ENCODE results near the gene ATOX1. TPM values are rescaled to one million over a fixed set of nuclear protein-coding genes. Genes with fewer than 3 reads are reported as not detected.

Gene ATOX1
- 52.2 and 126 TPM in 2 replicates for total RNA-seq (2014; rRNA removed; shearing (Covaris generic))
- polyA plus RNA-seq (2016; fragmentation: Nextera tagmentation; extraction: Ambion mirVana), result 278 and 296 TPM in 2 replicates

GRCh38 chr5:151758430-151759241, at the start of gene ATOX1:
ATOX1 (minus strand) TSS chr5:151758631; CDS start chr5:151758551, 80 bp downstream.
- H3K4me2 ChIP-seq (ENCODE audit: unreplicated experiment), result peak within 1 kb of the TSS; percentile 96
- H3K27ac ChIP-seq, result peak within 1 kb of the TSS; percentile 81
- in situ Hi-C loops (cut with MboI), result no loop called here
- WGBS, 2 experiments (ENCODE audit: low coverage in 1 of 2, low lambda C conversion rate in 2 of 2, missing lambda C conversion rate in 2 of 2), result 7% methylated on average over 46 to 55 of the region's 61 CpGs
- H2AFZ ChIP-seq, result peak within 1 kb of the TSS; percentile 99
- H3F3A ChIP-seq (ENCODE audit: insufficient read depth), result peaks cover 5% of the 10 kb centered on the region; the same call in 1 of the 2 replicates
- no peaks in the 10 kb centered on the region for H3K36me3 ChIP-seq (ENCODE audit: low read depth)
- peaks cover 47% of the 10 kb centered on the region for H3K79me2 ChIP-seq (ENCODE audit: insufficient read depth)
- no peaks in the 10 kb centered on the region for H3K9me3 ChIP-seq (ENCODE audit: low read depth)
- TF ChIP-seq EZH2phosphoT487 (IDR thresholded peaks at IDR 0.05; ENCODE audit: insufficient read depth, low read depth) (no peak), EZH2 (IDR thresholded peaks at IDR 0.05; ENCODE audit: insufficient read depth, poor library complexity, severe bottlenecking) (no peak)
- H3K4me1 ChIP-seq (ENCODE audit: insufficient read depth), result peaks cover 6% of the 10 kb centered on the region
- DNase-seq, result peak; percentile 98
- no peaks in the 10 kb centered on the region for H4K20me1 ChIP-seq (ENCODE audit: insufficient read depth)
- H3K4me3 ChIP-seq, result peak within 1 kb of the TSS; percentile 90
- H3K27me3 ChIP-seq (replicated peaks; ENCODE audit: insufficient read depth), result no peaks in the 10 kb centered on the region
- peak within 1 kb of the TSS; percentile 97 for H3K9ac ChIP-seq
- H3K9me2 ChIP-seq (ENCODE audit: insufficient read depth), result no peaks in the 10 kb centered on the region

DNA sequence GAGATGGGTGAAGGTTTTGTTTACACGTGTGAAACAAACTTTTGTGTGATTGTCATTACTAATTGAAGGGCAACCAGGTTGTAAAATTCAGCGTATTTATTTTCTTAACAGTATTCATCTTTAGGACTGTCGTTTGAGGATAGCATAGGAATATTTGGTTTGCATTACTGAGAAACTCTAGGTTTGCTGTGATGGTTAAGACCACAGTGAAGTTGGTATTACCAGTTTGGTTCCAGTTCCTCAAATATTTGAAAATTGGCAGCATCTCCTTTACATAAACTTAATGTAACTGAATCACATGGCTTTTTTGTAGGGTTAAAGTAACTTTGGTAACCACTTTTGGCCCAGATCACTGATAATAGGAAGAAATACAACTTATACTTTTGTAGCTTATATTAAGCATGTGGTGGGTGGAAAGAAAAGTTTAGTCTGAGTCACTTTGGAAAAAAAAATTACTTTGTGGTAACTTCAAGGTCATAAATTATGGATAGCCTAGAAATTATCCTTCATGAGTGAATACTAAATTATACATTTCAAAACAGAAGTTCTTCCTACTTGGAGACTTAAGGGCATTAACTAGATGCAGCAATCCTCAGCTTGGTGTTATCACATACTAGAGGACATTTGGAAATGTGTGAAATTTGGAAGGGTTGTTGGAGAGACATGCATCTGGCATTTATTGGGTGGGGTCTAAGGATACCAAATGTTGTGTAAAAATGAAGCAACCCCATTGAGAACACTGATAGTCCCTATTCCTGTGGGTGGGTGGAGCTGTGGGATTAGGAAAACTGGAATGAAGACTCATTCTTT, 47.2 kb upstream of the ATOX1 start:
- 97 to 99% methylated on average over 3 of the region's 3 CpGs for WGBS, 2 experiments (ENCODE audit: low coverage in 1 of 2, low lambda C conversion rate in 2 of 2, missing lambda C conversion rate in 2 of 2)

GRCh38 chr5:151800532-151800931, 42.1 kb upstream of the ATOX1 start:
- peaks cover 4% of the 10 kb centered on the region; the same call in 1 of the 2 replicates for H4K20me1 ChIP-seq (ENCODE audit: insufficient read depth)
- 94 to 98% methylated on average over 2 of the region's 2 CpGs for WGBS, 2 experiments (ENCODE audit: low coverage in 1 of 2, low lambda C conversion rate in 2 of 2, missing lambda C conversion rate in 2 of 2)
- H3K27me3 ChIP-seq (replicated peaks; ENCODE audit: insufficient read depth), result no peaks in the 10 kb centered on the region
- no peaks in the 10 kb centered on the region for H3K9me3 ChIP-seq (ENCODE audit: low read depth)
- peaks cover 95% of the 10 kb centered on the region for H3K79me2 ChIP-seq (ENCODE audit: insufficient read depth)
- in situ Hi-C loops (cut with MboI), result no loop called here
- no peak overlapping the region for H3K27ac ChIP-seq
- no peak for TF ChIP-seq EZH2phosphoT487 (IDR thresholded peaks at IDR 0.05; ENCODE audit: insufficient read depth, low read depth)
- no peak for TF ChIP-seq EZH2 (IDR thresholded peaks at IDR 0.05; ENCODE audit: insufficient read depth, poor library complexity, severe bottlenecking)
- DNase-seq, result no peak
- no peaks in the 10 kb centered on the region for H3K9me2 ChIP-seq (ENCODE audit: insufficient read depth)
- no peak overlapping the region for H3K4me3 ChIP-seq
- H3K9ac ChIP-seq, result no peak overlapping the region
- no peak overlapping the region for H3K4me2 ChIP-seq (ENCODE audit: unreplicated experiment)
- H2AFZ ChIP-seq, result no peak overlapping the region
- peaks cover 74% of the 10 kb centered on the region for H3K36me3 ChIP-seq (ENCODE audit: low read depth)
- H3K4me1 ChIP-seq (ENCODE audit: insufficient read depth), result peaks cover 25% of the 10 kb centered on the region
- H3F3A ChIP-seq (ENCODE audit: insufficient read depth), result peaks cover 57% of the 10 kb centered on the region

More for the DNA sequence above, 47.2 kb upstream of the ATOX1 start:
- H3K4me3 ChIP-seq, result no peak overlapping the region
- H3K9me2 ChIP-seq (ENCODE audit: insufficient read depth), result no peaks in the 10 kb centered on the region
- H3K4me1 ChIP-seq (ENCODE audit: insufficient read depth), result peaks cover 34% of the 10 kb centered on the region
- DNase-seq, result peak; percentile 76
- H3K9me3 ChIP-seq (ENCODE audit: low read depth), result no peaks in the 10 kb centered on the region
- in situ Hi-C loops (cut with MboI), result no loop called here
- no peaks in the 10 kb centered on the region; the same call in 1 of the 2 replicates for H4K20me1 ChIP-seq (ENCODE audit: insufficient read depth)
- H3K36me3 ChIP-seq (ENCODE audit: low read depth), result peaks cover 40% of the 10 kb centered on the region
- no peak overlapping the region for H3K9ac ChIP-seq
- H3K27ac ChIP-seq, result peak overlapping the region; percentile 54
- TF ChIP-seq EZH2phosphoT487 (IDR thresholded peaks at IDR 0.05; ENCODE audit: insufficient read depth, low read depth), result 0 out of 2 replicates have a peak, but pooled peaks have one; percentile 52
- no peak for TF ChIP-seq EZH2 (IDR thresholded peaks at IDR 0.05; ENCODE audit: insufficient read depth, poor library complexity, severe bottlenecking)
- H3F3A ChIP-seq (ENCODE audit: insufficient read depth), result peaks cover 57% of the 10 kb centered on the region
- peak overlapping the region; percentile 61 for H3K4me2 ChIP-seq (ENCODE audit: unreplicated experiment)
- H2AFZ ChIP-seq, result no peak overlapping the region
- no peaks in the 10 kb centered on the region for H3K27me3 ChIP-seq (replicated peaks; ENCODE audit: insufficient read depth)
- H3K79me2 ChIP-seq (ENCODE audit: insufficient read depth), result peaks cover 88% of the 10 kb centered on the region

DNA sequence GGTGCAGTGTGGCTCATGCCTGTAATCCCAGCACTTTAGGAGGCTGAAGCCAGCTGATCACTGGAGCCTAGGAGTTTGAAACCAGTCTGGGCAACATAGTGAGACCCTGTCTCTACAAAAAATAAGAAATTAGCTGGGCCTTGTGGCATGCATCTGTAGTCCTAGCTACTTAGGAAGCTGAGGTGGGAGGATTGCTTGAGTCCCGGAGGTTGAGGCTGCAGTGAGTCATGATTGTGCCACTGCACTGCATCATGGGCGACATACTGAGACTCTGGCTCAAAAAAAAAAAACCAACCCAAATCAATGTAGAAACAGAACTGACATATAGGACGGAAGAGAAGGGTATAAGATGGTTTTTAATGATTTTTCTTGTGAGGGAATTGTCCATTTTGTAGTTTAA, 41.0 kb upstream of the ATOX1 start:
- H3K9me2 ChIP-seq (ENCODE audit: insufficient read depth), result no peaks in the 10 kb centered on the region
- peaks cover 85% of the 10 kb centered on the region for H3K36me3 ChIP-seq (ENCODE audit: low read depth)
- 51 to 57% methylated on average over 3 of the region's 3 CpGs for WGBS, 2 experiments (ENCODE audit: low coverage in 1 of 2, low lambda C conversion rate in 2 of 2, missing lambda C conversion rate in 2 of 2)
- peaks cover 97% of the 10 kb centered on the region for H3K79me2 ChIP-seq (ENCODE audit: insufficient read depth)
- no peak overlapping the region for H3K4me2 ChIP-seq (ENCODE audit: unreplicated experiment)
- in situ Hi-C loops (cut with MboI), result no loop called here
- TF ChIP-seq EZH2phosphoT487 (IDR thresholded peaks at IDR 0.05; ENCODE audit: insufficient read depth, low read depth), result no peak
- no peak for TF ChIP-seq EZH2 (IDR thresholded peaks at IDR 0.05; ENCODE audit: insufficient read depth, poor library complexity, severe bottlenecking)
- no peak overlapping the region for H2AFZ ChIP-seq
- no peaks in the 10 kb centered on the region for H3K9me3 ChIP-seq (ENCODE audit: low read depth)
- 0 out of 2 replicates have a peak, but pooled peaks cover 4% of the 10 kb centered on the region for H4K20me1 ChIP-seq (ENCODE audit: insufficient read depth)
- peak; percentile 58 for DNase-seq
- peaks cover 13% of the 10 kb centered on the region for H3K4me1 ChIP-seq (ENCODE audit: insufficient read depth)
- H3K9ac ChIP-seq, result no peak overlapping the region
- peak overlapping the region; percentile 9 for H3K27ac ChIP-seq
- peaks cover 55% of the 10 kb centered on the region for H3F3A ChIP-seq (ENCODE audit: insufficient read depth)
- no peak overlapping the region for H3K4me3 ChIP-seq
- H3K27me3 ChIP-seq (replicated peaks; ENCODE audit: insufficient read depth), result no peaks in the 10 kb centered on the region
